HG03175 (cell line): Measurements from ENCODE around the gene DNAJC16.
A peak's percentile ranks its signal among the peaks of the same experiment; 100 is the strongest.
"Not testable (repeated sequence)": the region's sequence is repeated elsewhere in the genome, so short reads cannot be mapped to it uniquely, and the experiment has no call there.

ENCODE experiments used
- ATAC-seq: cut with Tn5 transposase; IDR thresholded peaks from one replicate; pipeline ENCODE4 v1.9.1; 2021; ENCODE audit warnings: mild to moderate bottlenecking, moderate library complexity; ENCODE audit not compliant: unreplicated experiment

The DNAJC16 gene

GRCh38 chr1:15526490-15527339, at the start of gene DNAJC16:
TSS of gene DNAJC16 (plus strand) at chr1:15526848. CDS start at chr1:15529106, 2,258 bp downstream.
- ATAC-seq = peak; percentile 58

- ATAC-seq = no peak
These were observed 49.7 kb upstream of the DNAJC16 start for GRCh38 chr1:15476927-15477326.

GRCh38 chr1:15477646-15478212, 48.9 kb upstream of the DNAJC16 start:
- ATAC-seq = no peak

GRCh38 chr1:15479654-15480347, 46.8 kb upstream of the DNAJC16 start:
- ATAC-seq = no peak

- ATAC-seq = not testable (repeated sequence)
These were observed 44.2 kb upstream of the DNAJC16 start for GRCh38 chr1:15482455-15482854.

- ATAC-seq = not testable (repeated sequence)
These were observed 43.6 kb upstream of the DNAJC16 start for GRCh38 chr1:15482983-15483543.

GRCh38 chr1:15483971-15484370, 42.7 kb upstream of the DNAJC16 start:
- no peak for ATAC-seq

GRCh38 chr1:15484443-15484842, 42.2 kb upstream of the DNAJC16 start:
- ATAC-seq = not testable (repeated sequence)

- ATAC-seq = no peak
These were observed 41.0 kb upstream of the DNAJC16 start for GRCh38 chr1:15485636-15486035.

GRCh38 chr1:15486844-15487610, 39.6 kb upstream of the DNAJC16 start:
- not testable (repeated sequence) for ATAC-seq

- ATAC-seq = no peak
These were observed 38.3 kb upstream of the DNAJC16 start for GRCh38 chr1:15488371-15488770.

- ATAC-seq = no peak
These were observed 37.5 kb upstream of the DNAJC16 start for GRCh38 chr1:15489052-15489736.

GRCh38 chr1:15491010-15491409, 35.6 kb upstream of the DNAJC16 start:
- ATAC-seq = not testable (repeated sequence)

- ATAC-seq = no peak
These were observed 34.1 kb upstream of the DNAJC16 start for GRCh38 chr1:15492596-15492995.

GRCh38 chr1:15493869-15494390, 32.7 kb upstream of the DNAJC16 start:
- ATAC-seq = no peak

GRCh38 chr1:15500184-15501178, 26.2 kb upstream of the DNAJC16 start:
- no peak for ATAC-seq

- no peak for ATAC-seq
These were observed 25.2 kb upstream of the DNAJC16 start for GRCh38 chr1:15501208-15502032.

GRCh38 chr1:15504436-15504835, 22.2 kb upstream of the DNAJC16 start:
- ATAC-seq = no peak
